ENCODE data around the gene SAG. TPM values are rescaled to one million over a fixed set of nuclear protein-coding genes. Genes with fewer than 3 reads are reported as not detected.

SAG gene
- total and polyA plus RNA-seq, 8 donors: 1.5 TPM; not detected in 7

- no peaks in the 10 kb centered on the region for H3K27me3 ChIP-seq
- TF ChIP-seq POLR2A (IDR thresholded peaks at IDR 0.05) (no peak), POLR2AphosphoS5 (IDR thresholded peaks at IDR 0.05) (peak in 1 of 3 donors; percentile 23), EP300 (IDR thresholded peaks at IDR 0.05) (no peak)
- H3K27ac ChIP-seq: peak overlapping the region; percentile 3 to 92 (median 80)
- WGBS, 5 donors: 57 to 74% (median 64%) methylated on average over 12 of the region's 12 CpGs
- no peak overlapping the region for H3K4me3 ChIP-seq
- peak; percentile 61 to 84 for DNase-seq
- H3K36me3 ChIP-seq: peaks cover 0 to 12% (median 9%) of the 10 kb centered on the region in 4 donors
- intact Hi-C loops (cut with DNase I; ENCODE audit: low total_unique reads): no loop called here
- H3K9me3 ChIP-seq: no peaks in the 10 kb centered on the region
- H3K4me1 ChIP-seq: peaks cover 37 to 73% (median 58%) of the 10 kb centered on the region in 4 donors
Measured at GRCh38 chr2:233384811-233385488, 77.3 kb downstream of the SAG start.

GRCh38 chr2:233385489-233386044, 78.0 kb downstream of the SAG start:
- Histone ChIP-seq H3K9me3 (no peaks in the 10 kb centered on the region), H3K4me1 (peaks cover 37 to 73% (median 58%) of the 10 kb centered on the region in 4 donors), H3K4me3 (no peak overlapping the region), H3K27me3 (no peaks in the 10 kb centered on the region), H3K27ac (peak overlapping the region; percentile 3 to 92 (median 80)), H3K36me3 (peaks cover 1 to 18% (median 15%) of the 10 kb centered on the region in 4 donors)
- no peak for TF ChIP-seq EP300 (IDR thresholded peaks at IDR 0.05)
- TF ChIP-seq CTCF (IDR thresholded peaks at IDR 0.05): no peak
- no peak for TF ChIP-seq POLR2A (IDR thresholded peaks at IDR 0.05)
- no peak for TF ChIP-seq POLR2AphosphoS5 (IDR thresholded peaks at IDR 0.05)
- WGBS, 5 donors: 70 to 82% (median 80%) methylated on average over 14 of the region's 14 CpGs
- DNase-seq: peak in 1 of 2 donors; percentile 72
- intact Hi-C loops (cut with DNase I; ENCODE audit: low total_unique reads): no loop called here

- intact Hi-C loops (cut with DNase I; ENCODE audit: low total_unique reads): no loop called here
- H3K27ac ChIP-seq: peak overlapping the region in 4 of 5 donors; percentile 79 to 92 (median 82)
- H3K4me3 ChIP-seq: no peak overlapping the region
- DNase-seq: peak in 1 of 2 donors; percentile 60
- peaks cover 37 to 73% (median 55%) of the 10 kb centered on the region in 4 donors for H3K4me1 ChIP-seq
- 58 to 70% (median 68%) methylated on average over 10 to 13 of the region's 13 CpGs for WGBS, 5 donors
- TF ChIP-seq POLR2A (IDR thresholded peaks at IDR 0.05) (no peak), POLR2AphosphoS5 (IDR thresholded peaks at IDR 0.05) (no peak), EP300 (IDR thresholded peaks at IDR 0.05) (no peak), CTCF (IDR thresholded peaks at IDR 0.05) (no peak)
- H3K36me3 ChIP-seq: peaks cover 6 to 25% (median 20%) of the 10 kb centered on the region in 4 donors
- H3K9me3 ChIP-seq: no peaks in the 10 kb centered on the region
- H3K27me3 ChIP-seq: no peaks in the 10 kb centered on the region
Measured at GRCh38 chr2:233386382-233387041, 78.9 kb downstream of the SAG start.

- WGBS, 5 donors: 66 to 82% (median 75%) methylated on average over 13 of the region's 13 CpGs
- no peak for DNase-seq
- intact Hi-C loops (cut with DNase I; ENCODE audit: low total_unique reads): no loop called here
Measured at GRCh38 chr2:233387225-233387624, 79.6 kb downstream of the SAG start.

More at GRCh38 chr2:233387225-233387624, 79.6 kb downstream of the SAG start:
- Histone ChIP-seq H3K27ac (peak overlapping the region; percentile 29 to 92 (median 80)), H3K4me1 (peaks cover 37 to 68% (median 51%) of the 10 kb centered on the region in 4 donors), H3K36me3 (peaks cover 11 to 29% (median 22%) of the 10 kb centered on the region in 4 donors), H3K4me3 (no peak overlapping the region), H3K27me3 (no peaks in the 10 kb centered on the region), H3K9me3 (no peaks in the 10 kb centered on the region)
- TF ChIP-seq POLR2AphosphoS5 (IDR thresholded peaks at IDR 0.05): peak in 1 of 3 donors; percentile 7
- peak; percentile 77 for TF ChIP-seq EP300 (IDR thresholded peaks at IDR 0.05)
- no peak for TF ChIP-seq POLR2A (IDR thresholded peaks at IDR 0.05)
- no peak for TF ChIP-seq CTCF (IDR thresholded peaks at IDR 0.05)

Measured in stomach (tissue), 9 donors.